Forelimb muscle (tissue), 1 donor: ENCODE measurements around the gene ZDHHC14. TPM values are rescaled to one million over a fixed set of nuclear protein-coding genes. Genes with fewer than 3 reads are reported as not detected.

ENCODE experiments used
- DNase-seq: peaks from one replicate; pipeline ENCODE4 v3.0.0-alpha.2; 2013; ENCODE audit warnings: low read depth
- polyA plus RNA-seq: library from polyadenylated mRNA; unstranded; fragments of 120-200 nt; gene quantifications from one replicate; pipeline ENCODE4 v1.2.1, GENCODE V29; 2013; ENCODE audit not compliant: insufficient read length

ZDHHC14 gene
- polyA plus RNA-seq, 1 donor: 4.1 TPM

GRCh38 chr6:157644043-157644810 lies 263.2 kb downstream of the ZDHHC14 start:
- no peak for DNase-seq

- no peak for DNase-seq
These were observed 264.3 kb downstream of the ZDHHC14 start for GRCh38 chr6:157645201-157645795.

- no peak for DNase-seq
These were observed 265.0 kb downstream of the ZDHHC14 start for GRCh38 chr6:157646012-157646411.

DNA sequence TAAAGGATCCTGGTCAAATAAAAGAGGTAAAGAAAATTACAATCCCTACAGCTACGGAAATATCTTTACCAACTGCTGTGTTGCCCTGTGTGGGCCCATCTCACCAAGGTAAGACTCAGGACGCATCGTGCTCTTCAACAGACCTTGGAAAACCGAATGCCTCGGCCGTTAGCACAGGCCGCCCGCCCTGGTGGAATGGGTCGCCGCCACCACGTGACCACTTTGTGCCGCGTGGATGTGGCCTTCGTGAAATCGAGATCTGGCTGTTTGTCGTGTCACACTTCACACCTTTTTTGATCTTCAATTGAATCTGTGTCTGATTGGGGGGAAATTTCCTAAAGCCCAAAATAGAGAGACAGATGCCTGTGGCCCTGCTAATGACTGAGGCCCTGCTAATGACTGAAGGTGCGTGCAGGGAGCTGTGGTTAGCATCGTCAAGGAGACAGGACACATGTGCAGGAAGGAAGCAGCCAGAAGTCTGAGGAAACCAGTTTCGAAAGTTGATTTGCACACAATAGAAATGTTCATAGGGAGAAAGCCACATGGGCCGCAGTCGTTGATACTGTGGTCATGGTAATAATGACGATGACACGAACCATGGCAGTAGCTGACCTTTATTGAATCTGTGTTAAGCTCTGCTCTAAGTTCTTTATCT lies 266.4 kb downstream of the ZDHHC14 start:
- DNase-seq: no peak

DNA sequence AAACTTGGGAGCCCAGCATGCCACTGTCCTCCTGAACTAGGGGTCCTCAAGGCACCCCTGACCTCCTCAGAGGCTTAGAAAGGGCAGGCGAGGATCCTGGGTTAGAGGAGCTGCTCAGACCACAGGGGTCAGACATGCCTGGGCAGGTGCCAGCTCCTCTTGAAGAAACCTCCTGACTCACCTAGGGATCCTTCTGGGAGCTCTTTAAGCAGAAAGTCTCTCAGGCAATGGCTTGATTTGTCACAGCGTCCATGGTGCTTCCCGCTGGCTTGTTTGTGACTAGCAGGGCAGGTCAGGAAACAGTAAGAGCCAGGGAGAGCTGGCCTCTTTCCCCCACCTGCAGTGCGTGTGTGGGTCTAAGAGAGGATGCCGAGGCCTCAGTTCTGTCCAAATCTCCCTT lies 267.6 kb downstream of the ZDHHC14 start:
- DNase-seq: no peak

GRCh38 chr6:157649311-157650260 lies 268.6 kb downstream of the ZDHHC14 start:
- no peak for DNase-seq

DNA sequence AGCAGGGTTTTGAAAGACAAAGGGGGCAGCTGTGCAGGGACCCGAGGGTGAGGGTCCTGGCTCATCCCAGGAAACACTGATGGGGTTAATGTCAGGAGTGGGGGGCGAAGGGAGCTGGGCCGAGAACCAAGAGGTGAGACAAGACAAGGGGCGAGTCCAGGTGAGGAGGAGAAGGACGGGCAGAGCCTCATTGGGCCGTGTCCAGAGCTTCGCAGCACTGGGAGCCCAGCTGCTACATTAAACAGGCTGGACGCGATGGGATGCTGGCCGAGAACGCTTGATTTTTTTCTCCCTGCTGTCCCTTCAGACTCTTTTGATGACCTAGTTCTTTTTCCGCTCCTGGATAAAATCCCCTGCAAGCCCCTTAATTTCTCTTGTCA lies 269.3 kb downstream of the ZDHHC14 start:
- DNase-seq: peak; percentile 65

DNA sequence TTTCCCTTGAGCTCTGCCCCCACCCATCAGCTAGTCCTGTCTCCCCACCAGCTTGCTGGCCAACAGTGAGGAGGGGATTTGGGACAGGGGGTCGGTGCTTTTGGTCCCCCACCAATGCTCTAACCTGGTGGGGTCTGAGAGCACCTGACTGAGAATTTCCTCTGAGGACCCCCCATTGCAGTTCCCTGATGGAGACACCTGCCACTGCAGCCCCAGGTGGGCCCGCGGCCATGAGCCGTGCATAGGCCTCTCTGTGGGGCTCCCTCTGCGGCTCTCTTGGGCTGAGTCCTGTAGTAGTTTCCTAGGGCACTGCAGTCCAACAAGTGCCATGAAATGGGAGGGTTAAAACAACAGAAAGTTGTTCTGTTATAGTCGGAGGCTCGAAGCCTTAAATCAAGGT lies 269.8 kb downstream of the ZDHHC14 start:
- no peak for DNase-seq

GRCh38 chr6:157651731-157652490 lies 270.9 kb downstream of the ZDHHC14 start:
- no peak for DNase-seq

DNA sequence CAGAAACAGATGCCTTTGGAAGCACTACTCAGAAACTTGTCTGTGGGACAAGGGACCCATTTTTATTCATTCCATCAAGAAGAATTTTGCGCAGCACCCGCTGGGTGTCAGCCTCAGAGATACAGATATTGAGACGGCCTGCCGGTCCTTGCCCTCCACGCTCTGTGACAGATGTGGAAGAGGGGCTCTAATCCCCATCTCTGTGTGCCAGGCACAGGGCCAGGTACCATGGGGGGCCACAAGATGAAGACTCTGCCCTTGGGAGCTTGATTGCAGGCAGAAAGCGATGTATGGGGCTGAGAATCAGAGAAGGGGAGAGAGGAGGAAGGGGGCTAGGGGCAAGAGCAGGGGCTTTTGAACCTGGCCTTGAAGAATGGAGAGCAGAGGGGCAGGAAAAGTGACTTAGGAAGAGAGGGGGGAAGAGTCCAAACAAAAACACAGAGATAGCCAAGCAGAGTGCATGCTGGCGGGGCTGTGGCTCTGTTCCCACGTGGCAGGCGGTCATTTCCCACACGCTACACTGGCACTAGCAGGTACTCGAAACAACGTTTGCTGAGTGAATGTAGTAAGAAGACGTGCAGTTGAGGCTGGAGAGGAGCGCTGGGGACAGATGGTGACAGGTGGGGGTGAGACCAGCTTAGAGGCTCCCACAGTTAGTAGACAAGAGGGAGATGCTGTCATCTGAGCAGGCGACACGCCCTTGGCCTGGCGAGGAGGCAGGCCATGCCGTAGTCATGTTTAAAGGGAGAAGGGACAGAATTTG lies 271.8 kb downstream of the ZDHHC14 start:
- no peak for DNase-seq

DNA sequence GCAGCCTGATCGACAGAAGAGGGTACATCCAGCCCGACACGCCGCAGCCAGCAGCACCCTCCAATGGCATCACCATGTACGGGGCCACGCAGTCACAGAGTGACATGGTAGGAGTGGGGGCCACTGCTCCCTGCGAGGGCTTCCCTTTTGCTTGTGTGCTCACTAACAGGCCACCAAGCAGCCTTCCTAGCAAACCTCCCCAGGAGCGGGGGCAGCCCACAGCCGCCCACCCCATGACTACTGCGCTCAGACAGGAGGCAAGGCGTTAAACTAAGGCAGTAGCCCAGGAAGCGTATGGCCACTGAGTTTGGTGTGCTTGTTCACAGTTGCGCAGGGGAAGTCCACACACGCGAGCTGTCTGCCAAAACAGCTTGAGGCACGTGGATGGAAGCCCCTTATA lies 272.5 kb downstream of the ZDHHC14 start:
- DNase-seq: no peak

- no peak for DNase-seq
These were observed 274.1 kb downstream of the ZDHHC14 start for GRCh38 chr6:157655139-157655538.

- DNase-seq: no peak
These were observed 275.5 kb downstream of the ZDHHC14 start for GRCh38 chr6:157656437-157656997.

GRCh38 chr6:157657754-157658153 lies 276.8 kb downstream of the ZDHHC14 start:
- no peak for DNase-seq

DNA sequence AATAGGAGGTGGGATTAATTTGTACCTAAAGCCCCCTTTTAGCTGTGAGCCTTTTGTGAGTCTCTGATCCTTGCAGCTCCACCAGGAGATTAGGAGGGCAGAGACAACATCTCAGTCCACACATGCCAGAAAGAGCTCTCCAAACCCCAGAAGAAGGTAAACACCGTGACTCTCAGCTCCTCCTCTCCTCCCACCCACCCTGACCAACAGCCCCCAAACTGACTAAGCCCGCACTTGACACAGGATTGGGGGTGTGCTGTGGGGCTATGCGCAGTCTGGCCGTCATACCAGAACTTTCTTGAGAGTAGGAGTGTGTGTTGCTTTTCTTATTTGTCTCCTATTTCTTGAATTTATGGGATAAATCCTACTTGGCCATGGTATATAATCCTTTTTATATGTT lies 277.3 kb downstream of the ZDHHC14 start:
- DNase-seq: no peak

DNA sequence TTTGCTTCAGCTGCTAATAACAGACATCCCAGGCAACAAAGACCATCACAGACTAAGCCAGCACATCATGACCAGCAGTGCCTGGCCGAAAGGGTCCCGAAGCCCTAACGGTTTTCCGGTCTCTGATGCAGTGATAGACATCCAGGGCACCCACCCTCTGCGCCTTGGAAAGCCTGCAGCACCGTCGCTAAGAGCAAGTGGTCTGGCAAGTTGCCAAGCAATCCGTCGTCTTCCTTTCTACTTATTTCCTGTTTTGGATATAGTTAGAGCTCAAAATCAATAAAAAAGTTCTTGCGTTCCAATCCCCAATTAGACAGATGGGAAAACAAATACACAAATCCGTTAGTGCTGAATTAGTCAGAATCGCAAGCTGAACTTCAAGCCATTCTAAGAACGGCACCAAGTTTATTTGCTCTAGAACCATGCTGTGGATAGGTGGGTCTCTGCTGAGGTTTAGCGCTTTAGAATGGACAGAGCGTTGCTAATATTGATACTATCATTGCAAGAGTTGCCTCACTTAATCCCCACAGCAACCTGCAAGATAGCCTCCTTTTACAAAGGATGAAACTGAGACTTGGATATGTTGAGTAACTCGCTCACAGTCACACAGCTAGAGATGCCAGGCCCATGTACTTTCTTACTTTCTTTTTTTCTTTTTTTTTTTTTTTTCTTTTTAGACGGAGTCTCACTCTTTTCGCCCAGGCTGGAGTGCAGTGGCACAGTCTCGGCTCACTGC lies 278.7 kb downstream of the ZDHHC14 start:
- no peak for DNase-seq

GRCh38 chr6:157660414-157660813 lies 279.4 kb downstream of the ZDHHC14 start:
- no peak for DNase-seq

DNA sequence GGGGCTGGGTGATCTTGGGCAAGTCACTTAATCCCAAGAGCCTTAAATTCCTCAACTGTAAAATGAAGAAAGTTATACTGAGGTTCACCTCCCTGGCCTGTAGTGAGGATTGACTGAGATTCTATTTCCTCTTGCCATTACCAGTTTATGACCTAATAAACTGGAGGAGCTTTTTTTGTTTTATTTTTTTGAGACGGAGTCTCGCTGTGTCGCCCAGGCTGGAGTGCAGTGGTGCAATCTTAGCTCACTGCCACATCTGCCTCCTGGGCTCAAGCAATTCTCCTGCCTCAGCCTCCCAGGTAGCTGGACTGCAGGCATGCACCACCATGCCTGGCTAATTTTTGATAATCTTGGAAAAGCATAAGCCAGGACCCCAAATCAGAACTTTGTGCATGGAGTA lies 280.7 kb downstream of the ZDHHC14 start:
- DNase-seq: no peak

DNA sequence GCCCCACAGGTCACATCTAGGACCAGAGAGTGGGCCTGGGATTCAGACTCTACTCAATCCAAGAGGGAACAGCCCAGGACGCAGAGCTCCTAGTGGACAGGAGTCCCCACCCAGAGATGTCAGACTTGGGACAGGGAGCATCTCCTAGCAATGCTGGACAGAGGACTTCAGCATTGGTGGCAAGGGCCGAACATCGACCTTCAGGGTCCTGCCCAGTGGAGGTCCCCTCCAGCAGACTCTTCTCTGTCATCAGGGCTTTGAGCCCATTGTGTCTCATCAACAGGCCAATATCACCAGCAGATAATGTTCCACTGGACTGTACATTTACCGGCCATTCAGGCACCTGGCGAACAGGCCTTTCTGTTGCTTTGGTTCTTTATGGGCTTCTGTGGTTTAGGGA lies 282.3 kb downstream of the ZDHHC14 start:
- no peak for DNase-seq
